Pancreas (tissue), 10 donors: ENCODE data around the gene SH3RF3. TPM values are rescaled to one million over a fixed set of nuclear protein-coding genes. Genes with fewer than 3 reads are reported as not detected.
A peak's percentile ranks its signal among the peaks of the same experiment; 100 is the strongest.
"Not testable (repeated sequence)": the region's sequence is repeated elsewhere in the genome, so short reads cannot be mapped to it uniquely, and the experiment has no call there.

ENCODE experiments used
- ATAC-seq, 4 donors: fragments of 200-7000 bp; cut with Tn5 transposase; one replicate each; pipeline versions ENCODE4 v1.8.0 to v1.9.1; 2020; ENCODE audit warnings: mild to moderate bottlenecking in 4 of 4, moderate library complexity in 4 of 4
- DNase-seq, 6 donors: peaks; one replicate each; pipeline ENCODE4 v3.0.0-alpha.2; 2020
- FAIRE-seq: peaks from 2 replicates; lab custom pipeline; 2012; peaks lifted over from hg19 to GRCh38; lab: Jason Lieb, UNC
- H3K27ac ChIP-seq, 4 donors: fragments of 200-600 bp; sonication (generic); 1 replicate in 3 of 4; 2 replicates in 1 of 4; pipeline versions ENCODE4 v1.5.0 to v1.8.0; 2020
- H3K27me3 ChIP-seq, 4 donors: fragments of 200-600 bp; one replicate each; pipeline ENCODE4 v1.8.0; 2021
- H3K36me3 ChIP-seq, 3 donors: fragments of 200-600 bp; sonication (generic) in 1 of 3; one replicate each; pipeline versions ENCODE4 v1.5.0 to v1.8.0; 2020 to 2021
- H3K4me1 ChIP-seq, 3 donors: fragments of 200-600 bp; one replicate each; pipeline ENCODE4 v1.8.0; 2021
- H3K4me3 ChIP-seq, 4 donors: fragments of 200-600 bp; sonication (generic) in 2 of 4; one replicate each; pipeline versions ENCODE4 v1.5.0 to v1.8.0; 2020 to 2021
- H3K9me3 ChIP-seq, 4 donors: fragments of 200-600 bp; one replicate each; pipeline ENCODE4 v1.8.0; 2021
- CTCF ChIP-seq, 4 donors: fragments of 200-600 bp; sonication (generic) in 3 of 4; IDR thresholded peaks; one replicate each; pipeline versions ENCODE4 v1.5.0 to v1.8.0; 2021; ENCODE audit warnings: antibody characterized with exemption in 4 of 4
- WGBS, 2 donors: extraction: QIAGEN DNeasy Blood & Tissue Kit; methylation state at CpG; one replicate each; pipeline ENCODE4 v1.1.7; 2013; 5-methylcytosine and 5-hydroxymethylcytosine counted together
- intact Hi-C, 3 donors: fragments of 100-400 bp; cut with DNase I; formaldehyde crosslinking; loops; one replicate each; pipeline versions ENCODE4 v1.11.1 to v1.14.2; 2022
- polyA plus RNA-seq, 2 donors: library from polyadenylated mRNA; stranded (reverse); fragments of 200-250 nt; gene quantifications; one replicate each; pipeline ENCODE4 v1.2.3, GENCODE V29; 2013
- total RNA-seq, 6 donors: library from RNA; stranded (reverse); fragmentation: NEBNext Ultra II Directional in 4 of 6; extraction: Animal tissue kit (Norgen Biotek cat#: 25700) in 4 of 6; gene quantifications; one replicate each; pipeline versions ENCODE4 v1.2.1 to v1.2.4, GENCODE V29; 2021 to 2023
- donor health status: healthy with polysubstance abuse.
- donor health status: DM: no; HTN: no; CAD: no; lungs with moderate emphysema.
- donor health status: DM: no; HTN: no; CAD: no.
- donor health status: control.
- donor health status: control.
- donor health status: Bipolar disorder and iron deficiency.
- donor health status: DM: yes; HTN: yes; CAD: no.
- donor health status: DM: no; HTN: no; CAD: no.
- donor health status: DM: no; HTN: no; CAD: no.
- donor health status: DM: yes; HTN: yes; CAD: no.

The SH3RF3 gene
- total and polyA plus RNA-seq, 8 donors = 1.1 to 3.5 (median 1.8) TPM

GRCh38 chr2:109218087-109218791 is 89.2 kb downstream of the SH3RF3 start:
- WGBS, 2 donors = 45 to 51% methylated on average over 6 of the region's 6 CpGs
- intact Hi-C loops = no loop called here

GRCh38 chr2:109218792-109219126 is 89.8 kb downstream of the SH3RF3 start:
- WGBS, 2 donors = 47 to 52% methylated on average over 1 of the region's 1 CpG
- Histone ChIP-seq H3K4me3 (no peak overlapping the region), H3K4me1 (peaks cover 0 to 5% (median 5%) of the 10 kb centered on the region in 3 donors), H3K27ac (peak overlapping the region in 1 of 4 donors; percentile 14), H3K27me3 (no peaks in the 10 kb centered on the region), H3K9me3 (no peaks in the 10 kb centered on the region), H3K36me3 (no peaks in the 10 kb centered on the region)
- FAIRE-seq = no peak
- DNase-seq = no peak
- peak in 1 of 4 donors; percentile 19 for ATAC-seq
- TF ChIP-seq CTCF (IDR thresholded peaks at IDR 0.05) = no peak
- intact Hi-C loops = no loop called here

More at GRCh38 chr2:109218087-109218791, 89.2 kb downstream of the SH3RF3 start:
- TF ChIP-seq CTCF (IDR thresholded peaks at IDR 0.05) = no peak
- FAIRE-seq (no peak), ATAC-seq (peak in 3 of 4 donors; percentile 40 to 62 (median 51)), DNase-seq (no peak)
- Histone ChIP-seq H3K4me1 (peaks cover 0 to 5% (median 5%) of the 10 kb centered on the region in 3 donors), H3K27me3 (no peaks in the 10 kb centered on the region), H3K9me3 (no peaks in the 10 kb centered on the region), H3K4me3 (no peak overlapping the region), H3K27ac (peak overlapping the region in 1 of 4 donors; percentile 14), H3K36me3 (no peaks in the 10 kb centered on the region)

- H3K4me1 ChIP-seq = peaks cover 0 to 8% (median 5%) of the 10 kb centered on the region in 3 donors
- H3K27ac ChIP-seq = no peak overlapping the region
Measured at GRCh38 chr2:109220860-109221259, 91.9 kb downstream of the SH3RF3 start.

GRCh38 chr2:109221316-109221715 is 92.3 kb downstream of the SH3RF3 start:
- ATAC-seq, H3K36me3 ChIP-seq, H3K4me3 ChIP-seq, H3K9me3 ChIP-seq, intact Hi-C loops, H3K27me3 ChIP-seq, H3K27ac ChIP-seq, DNase-seq, FAIRE-seq: not testable (repeated sequence)
- H3K4me1 ChIP-seq = peaks cover 0 to 10% (median 5%) of the 10 kb centered on the region in 3 donors
- 87 to 94% methylated on average over 9 of the region's 9 CpGs for WGBS, 2 donors

More at GRCh38 chr2:109220860-109221259, 91.9 kb downstream of the SH3RF3 start:
- intact Hi-C loops = no loop called here
- Histone ChIP-seq H3K27me3 (no peaks in the 10 kb centered on the region), H3K4me3 (no peak overlapping the region), H3K36me3 (no peaks in the 10 kb centered on the region), H3K9me3 (no peaks in the 10 kb centered on the region)
- ATAC-seq (no peak), FAIRE-seq (no peak), DNase-seq (no peak)
- WGBS, 2 donors = 76 to 84% methylated on average over 2 of the region's 2 CpGs
- no peak for TF ChIP-seq CTCF (IDR thresholded peaks at IDR 0.05)

- no peak for DNase-seq
- no peak overlapping the region for H3K4me3 ChIP-seq
- no peak for FAIRE-seq
- H3K4me1 ChIP-seq = peaks cover 0 to 10% (median 5%) of the 10 kb centered on the region in 3 donors
- no peaks in the 10 kb centered on the region for H3K36me3 ChIP-seq
- ATAC-seq = no peak
- H3K27me3 ChIP-seq = no peaks in the 10 kb centered on the region
- H3K27ac ChIP-seq = no peak overlapping the region
- intact Hi-C loops = no loop called here
- TF ChIP-seq CTCF (IDR thresholded peaks at IDR 0.05) = no peak
- H3K9me3 ChIP-seq = no peaks in the 10 kb centered on the region
- WGBS, 2 donors = 91 to 100% methylated on average over 3 of the region's 3 CpGs
Measured at GRCh38 chr2:109222422-109222821, 93.4 kb downstream of the SH3RF3 start.
